SJSA1 (cell line): ENCODE measurements around the gene MTHFS. TPM values are rescaled to one million over a fixed set of nuclear protein-coding genes. Genes with fewer than 3 reads are reported as not detected.

Experiments used
- DNase-seq, 2 experiments: peaks; one replicate each; pipeline ENCODE4 v3.0.0-alpha.2; 2015 to 2020; ENCODE audit warnings: low spot score in 2 of 2, low read depth in 1 of 2
- H3K27ac ChIP-seq: fragments of 250-450 bp; sonication (Bioruptor Pico); 2 replicates; pipeline ENCODE4 v1.5.1; 2020; ENCODE audit warnings: mild to moderate bottlenecking, moderate library complexity
- H3K27me3 ChIP-seq: fragments of 250-450 bp; sonication (Bioruptor Pico); replicated peaks from 2 replicates; pipeline ENCODE4 v1.5.1; 2020; ENCODE audit warnings: mild to moderate bottlenecking, moderate library complexity
- H3K36me3 ChIP-seq: fragments of 250-450 bp; sonication (Bioruptor Pico); 2 replicates; pipeline ENCODE4 v1.5.1; 2020; ENCODE audit warnings: mild to moderate bottlenecking
- H3K4me1 ChIP-seq: fragments of 250-450 bp; sonication (Bioruptor Pico); replicated peaks from 2 replicates; pipeline ENCODE4 v1.6.1; 2021; ENCODE audit warnings: mild to moderate bottlenecking
- H3K4me3 ChIP-seq: fragments of 250-450 bp; sonication (Bioruptor Pico); 2 replicates; pipeline ENCODE4 v1.5.1; 2020; ENCODE audit warnings: mild to moderate bottlenecking
- H3K9me3 ChIP-seq: fragments of 250-450 bp; sonication (Bioruptor Pico); replicated peaks from 2 replicates; pipeline ENCODE4 v1.5.1; 2020; ENCODE audit warnings: mild to moderate bottlenecking
- total RNA-seq: library from RNA; depleted of rRNA; stranded (reverse); fragments of >200 nt; shearing (Covaris generic); gene quantifications from 2 replicates; pipeline ENCODE4 v1.2.3, GENCODE V29; 2014

The MTHFS gene
- total RNA-seq, 1 experiment from 2014 or later, result 34.7 TPM

- H3K27me3 ChIP-seq, result no peaks in the 10 kb centered on the region
- H3K4me1 ChIP-seq, result no peaks in the 10 kb centered on the region
- no peak overlapping the region for H3K4me3 ChIP-seq
- peaks cover 4% of the 10 kb centered on the region; the same call in 1 of the 2 replicates for H3K9me3 ChIP-seq
- H3K27ac ChIP-seq, result no peak overlapping the region
- DNase-seq, result no peak
- peaks cover 58% of the 10 kb centered on the region for H3K36me3 ChIP-seq
These were observed 15.6 kb downstream of the MTHFS start for GRCh38 chr15:79881254-79881653.

- Histone ChIP-seq H3K36me3 (peaks cover 51% of the 10 kb centered on the region), H3K4me3 (no peak overlapping the region), H3K4me1 (peaks cover 3% of the 10 kb centered on the region; the same call in 1 of the 2 replicates), H3K9me3 (peaks cover 4% of the 10 kb centered on the region; the same call in 1 of the 2 replicates), H3K27me3 (no peaks in the 10 kb centered on the region), H3K27ac (no peak overlapping the region)
- no peak for DNase-seq
These were observed 18.6 kb downstream of the MTHFS start for GRCh38 chr15:79878078-79878705.

- peaks cover 4% of the 10 kb centered on the region; the same call in 1 of the 2 replicates for H3K9me3 ChIP-seq
- H3K4me1 ChIP-seq, result peaks cover 3% of the 10 kb centered on the region; the same call in 1 of the 2 replicates
- H3K36me3 ChIP-seq, result peaks cover 46% of the 10 kb centered on the region
- DNase-seq, result no peak
- no peaks in the 10 kb centered on the region for H3K27me3 ChIP-seq
- H3K27ac ChIP-seq, result no peak overlapping the region
- no peak overlapping the region for H3K4me3 ChIP-seq
These were observed 21.6 kb downstream of the MTHFS start for GRCh38 chr15:79875213-79875612.

- Histone ChIP-seq H3K4me3 (no peak overlapping the region), H3K4me1 (peaks cover 3% of the 10 kb centered on the region; the same call in 1 of the 2 replicates), H3K9me3 (peaks cover 4% of the 10 kb centered on the region; the same call in 1 of the 2 replicates), H3K36me3 (peaks cover 37% of the 10 kb centered on the region), H3K27ac (no peak overlapping the region), H3K27me3 (no peaks in the 10 kb centered on the region)
- DNase-seq, result no peak
These were observed 22.6 kb downstream of the MTHFS start for GRCh38 chr15:79874242-79874641.

- H3K4me1 ChIP-seq, result peaks cover 3% of the 10 kb centered on the region; the same call in 1 of the 2 replicates
- H3K36me3 ChIP-seq, result peaks cover 22% of the 10 kb centered on the region
- H3K27me3 ChIP-seq, result no peaks in the 10 kb centered on the region
- no peak overlapping the region for H3K27ac ChIP-seq
- H3K9me3 ChIP-seq, result no peaks in the 10 kb centered on the region
- H3K4me3 ChIP-seq, result no peak overlapping the region
- DNase-seq, result no peak
These were observed 24.3 kb downstream of the MTHFS start for GRCh38 chr15:79872358-79873017.

- Histone ChIP-seq H3K27me3 (no peaks in the 10 kb centered on the region), H3K9me3 (no peaks in the 10 kb centered on the region), H3K27ac (no peak overlapping the region), H3K4me3 (no peak overlapping the region), H3K36me3 (peaks cover 15% of the 10 kb centered on the region), H3K4me1 (no peaks in the 10 kb centered on the region)
- DNase-seq, result no peak
These were observed 28.3 kb downstream of the MTHFS start for GRCh38 chr15:79868554-79868953.

- H3K4me3 ChIP-seq, result no peak overlapping the region
- no peaks in the 10 kb centered on the region for H3K9me3 ChIP-seq
- H3K36me3 ChIP-seq, result no peaks in the 10 kb centered on the region; the same call in 1 of the 2 replicates
- no peaks in the 10 kb centered on the region for H3K27me3 ChIP-seq
- no peaks in the 10 kb centered on the region for H3K4me1 ChIP-seq
- H3K27ac ChIP-seq, result no peak overlapping the region
- no peak for DNase-seq
These were observed 32.9 kb downstream of the MTHFS start for GRCh38 chr15:79863886-79864285.

GRCh38 chr15:79862191-79862590 is 34.6 kb downstream of the MTHFS start:
- Histone ChIP-seq H3K27me3 (no peaks in the 10 kb centered on the region), H3K9me3 (no peaks in the 10 kb centered on the region), H3K27ac (no peak overlapping the region), H3K36me3 (no peaks in the 10 kb centered on the region; the same call in 1 of the 2 replicates), H3K4me1 (no peaks in the 10 kb centered on the region), H3K4me3 (no peak overlapping the region)
- no peak for DNase-seq

GRCh38 chr15:79860661-79861060 is 36.2 kb downstream of the MTHFS start:
- H3K36me3 ChIP-seq, result peaks cover 3% of the 10 kb centered on the region; the same call in 1 of the 2 replicates
- no peaks in the 10 kb centered on the region for H3K4me1 ChIP-seq
- no peaks in the 10 kb centered on the region for H3K27me3 ChIP-seq
- no peaks in the 10 kb centered on the region for H3K9me3 ChIP-seq
- no peak overlapping the region for H3K27ac ChIP-seq
- no peak for DNase-seq
- H3K4me3 ChIP-seq, result no peak overlapping the region

GRCh38 chr15:79858469-79858868 is 38.3 kb downstream of the MTHFS start:
- no peak for DNase-seq
- H3K4me3 ChIP-seq, result no peak overlapping the region

GRCh38 chr15:79853492-79854328 is 43.1 kb downstream of the MTHFS start:
- Histone ChIP-seq H3K4me1 (no peaks in the 10 kb centered on the region), H3K4me3 (no peak overlapping the region), H3K9me3 (no peaks in the 10 kb centered on the region), H3K36me3 (peaks cover 12% of the 10 kb centered on the region; the same call in 1 of the 2 replicates), H3K27me3 (no peaks in the 10 kb centered on the region), H3K27ac (no peak overlapping the region)
- peak; percentile 51 to 64 for DNase-seq

More at GRCh38 chr15:79858469-79858868, 38.3 kb downstream of the MTHFS start:
- no peaks in the 10 kb centered on the region for H3K9me3 ChIP-seq
- no peak overlapping the region for H3K27ac ChIP-seq
- 0 out of 2 replicates have a peak, but pooled peaks cover 3% of the 10 kb centered on the region for H3K36me3 ChIP-seq
- no peaks in the 10 kb centered on the region for H3K27me3 ChIP-seq
- H3K4me1 ChIP-seq, result no peaks in the 10 kb centered on the region

GRCh38 chr15:79849789-79850188 is 47.0 kb downstream of the MTHFS start:
- peaks cover 9% of the 10 kb centered on the region; the same call in 1 of the 2 replicates for H3K36me3 ChIP-seq
- H3K9me3 ChIP-seq, result no peaks in the 10 kb centered on the region
- H3K27me3 ChIP-seq, result no peaks in the 10 kb centered on the region
- no peak overlapping the region for H3K27ac ChIP-seq
- DNase-seq, result peak; percentile 12 to 51
- no peak overlapping the region for H3K4me3 ChIP-seq
- no peaks in the 10 kb centered on the region for H3K4me1 ChIP-seq

GRCh38 chr15:79846539-79846938 is 50.3 kb downstream of the MTHFS start:
- H3K4me3 ChIP-seq, result no peak overlapping the region
- H3K27me3 ChIP-seq, result no peaks in the 10 kb centered on the region
- H3K4me1 ChIP-seq, result no peaks in the 10 kb centered on the region
- no peak for DNase-seq
- H3K36me3 ChIP-seq, result peaks cover 4% of the 10 kb centered on the region; the same call in 1 of the 2 replicates
- no peak overlapping the region for H3K27ac ChIP-seq
- H3K9me3 ChIP-seq, result no peaks in the 10 kb centered on the region
